Measurements from ENCODE around the gene LSM12. TPM values are rescaled to one million over a fixed set of nuclear protein-coding genes. Genes with fewer than 3 reads are reported as not detected.
A peak's percentile ranks its signal among the peaks of the same experiment; 100 is the strongest.

Gene LSM12
- polyA plus RNA-seq, 3 donors: 24.7 to 65.8 (median 64.4) TPM

DNA sequence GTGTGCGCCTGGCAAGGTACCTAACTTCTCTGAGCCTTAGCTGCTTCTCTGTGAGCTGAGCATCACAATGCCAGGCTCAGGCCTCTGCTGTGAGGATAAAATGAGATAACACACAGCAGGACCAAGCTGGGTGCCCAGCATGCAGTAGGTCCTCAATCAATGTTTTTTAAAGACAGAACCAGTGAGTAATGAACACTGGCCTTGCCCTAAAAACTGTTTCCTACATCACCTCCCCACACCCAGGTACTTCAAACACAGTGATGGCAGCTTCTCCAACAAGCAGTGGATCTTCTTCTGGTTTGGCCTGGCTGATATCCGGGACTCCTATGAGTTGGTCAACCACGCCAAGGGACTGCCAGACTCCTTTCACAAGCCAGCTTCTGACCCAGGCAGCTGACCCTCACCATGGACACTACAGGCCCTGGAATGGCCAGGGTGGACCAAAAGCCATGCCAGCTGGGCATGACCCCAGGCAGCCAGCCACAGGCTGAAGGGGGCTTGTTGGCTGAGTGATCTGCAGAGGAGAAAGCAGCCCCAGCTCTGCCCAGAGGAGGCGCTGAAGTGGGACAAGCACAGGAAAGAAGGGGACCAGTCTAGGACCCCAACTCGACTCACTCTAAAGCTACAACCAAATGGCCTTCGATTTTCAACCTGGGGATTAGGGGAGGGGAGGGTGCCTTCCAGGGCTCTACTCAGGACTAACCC lies 58.1 kb downstream of the LSM12 start:
- 90% methylated on average over 3 of the region's 6 CpGs for WGBS (ENCODE audit: insufficient coverage)
- peaks cover 0 to 17% (median 5%) of the 10 kb centered on the region in 7 donors for H3K9me3 Mint-ChIP-seq
- Histone ChIP-seq H3K9me3 (replicated peaks in 1 of 2; ENCODE audit: control insufficient read depth in 1 of 2, insufficient read depth in 1 of 2, low read length in 2 of 2) (peaks cover 0 to 7% of the 10 kb centered on the region in 2 donors), H4K20me1 (ENCODE audit: insufficient read depth, low read length) (peaks cover 12% of the 10 kb centered on the region), H3K27me3 (ENCODE audit: control insufficient read depth in 2 of 2, insufficient read depth in 2 of 2, low read length in 2 of 2) (peaks cover 20 to 29% of the 10 kb centered on the region in 2 donors), H2AFZ (ENCODE audit: insufficient read depth, low read depth, low read length, poor library complexity, severe bottlenecking) (peak overlapping the region; percentile 90), H3K4me3 (replicated peaks in 1 of 3; ENCODE audit: low read depth in 2 of 3, low read length in 3 of 3) (peak overlapping the region in 1 of 3 experiments; percentile 80), H3K36me3 (replicated peaks in 1 of 2; ENCODE audit: control insufficient read depth in 1 of 2, insufficient read depth in 2 of 2, low read length in 2 of 2) (peaks cover 12 to 32% of the 10 kb centered on the region in 2 donors), H3K4me1 (ENCODE audit: control insufficient read depth in 1 of 2, insufficient read depth in 2 of 2, low read length in 2 of 2) (peaks cover 41 to 47% of the 10 kb centered on the region in 2 donors), H3K4me2 (replicated peaks; ENCODE audit: extremely low read depth, low read length, poor library complexity, severe bottlenecking) (peak overlapping the region; percentile 96), H3K27ac (ENCODE audit: low read depth in 1 of 2, low read length in 2 of 2) (peak overlapping the region; percentile 51 to 76), H3K9ac (ENCODE audit: insufficient read depth, low read length, poor library complexity, severe bottlenecking) (peak overlapping the region; percentile 68), H3K79me2 (ENCODE audit: insufficient read depth, low read length) (peaks cover under 1% of the 10 kb centered on the region)
- H3K36me3 Mint-ChIP-seq: peaks cover 26 to 33% of the 10 kb centered on the region in 2 donors
- H3K27me3 Mint-ChIP-seq (ENCODE audit: low read depth in 3 of 3): peaks cover 28 to 37% (median 33%) of the 10 kb centered on the region in 3 donors
- peak overlapping the region; percentile 86 to 94 for H3K4me3 Mint-ChIP-seq
- peak overlapping the region in 6 of 7 donors; percentile 79 to 92 (median 84) for H3K27ac Mint-ChIP-seq
- TF ChIP-seq, protein P1, sequence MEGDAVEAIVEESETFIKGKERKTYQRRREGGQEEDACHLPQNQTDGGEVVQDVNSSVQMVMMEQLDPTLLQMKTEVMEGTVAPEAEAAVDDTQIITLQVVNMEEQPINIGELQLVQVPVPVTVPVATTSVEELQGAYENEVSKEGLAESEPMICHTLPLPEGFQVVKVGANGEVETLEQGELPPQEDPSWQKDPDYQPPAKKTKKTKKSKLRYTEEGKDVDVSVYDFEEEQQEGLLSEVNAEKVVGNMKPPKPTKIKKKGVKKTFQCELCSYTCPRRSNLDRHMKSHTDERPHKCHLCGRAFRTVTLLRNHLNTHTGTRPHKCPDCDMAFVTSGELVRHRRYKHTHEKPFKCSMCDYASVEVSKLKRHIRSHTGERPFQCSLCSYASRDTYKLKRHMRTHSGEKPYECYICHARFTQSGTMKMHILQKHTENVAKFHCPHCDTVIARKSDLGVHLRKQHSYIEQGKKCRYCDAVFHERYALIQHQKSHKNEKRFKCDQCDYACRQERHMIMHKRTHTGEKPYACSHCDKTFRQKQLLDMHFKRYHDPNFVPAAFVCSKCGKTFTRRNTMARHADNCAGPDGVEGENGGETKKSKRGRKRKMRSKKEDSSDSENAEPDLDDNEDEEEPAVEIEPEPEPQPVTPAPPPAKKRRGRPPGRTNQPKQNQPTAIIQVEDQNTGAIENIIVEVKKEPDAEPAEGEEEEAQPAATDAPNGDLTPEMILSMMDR (IDR thresholded peaks at IDR 0.05): no peak
- DNase-seq: no peak
- H3K4me1 Mint-ChIP-seq: peaks cover 43% of the 10 kb centered on the region
- intact Hi-C loops (cut with micrococcal nuclease): loop anchor here in 1 of 2 donors (5.0 kb wide), 1 partner anchor 34 kb away; no protein-coding TSS in a partner anchor

DNA sequence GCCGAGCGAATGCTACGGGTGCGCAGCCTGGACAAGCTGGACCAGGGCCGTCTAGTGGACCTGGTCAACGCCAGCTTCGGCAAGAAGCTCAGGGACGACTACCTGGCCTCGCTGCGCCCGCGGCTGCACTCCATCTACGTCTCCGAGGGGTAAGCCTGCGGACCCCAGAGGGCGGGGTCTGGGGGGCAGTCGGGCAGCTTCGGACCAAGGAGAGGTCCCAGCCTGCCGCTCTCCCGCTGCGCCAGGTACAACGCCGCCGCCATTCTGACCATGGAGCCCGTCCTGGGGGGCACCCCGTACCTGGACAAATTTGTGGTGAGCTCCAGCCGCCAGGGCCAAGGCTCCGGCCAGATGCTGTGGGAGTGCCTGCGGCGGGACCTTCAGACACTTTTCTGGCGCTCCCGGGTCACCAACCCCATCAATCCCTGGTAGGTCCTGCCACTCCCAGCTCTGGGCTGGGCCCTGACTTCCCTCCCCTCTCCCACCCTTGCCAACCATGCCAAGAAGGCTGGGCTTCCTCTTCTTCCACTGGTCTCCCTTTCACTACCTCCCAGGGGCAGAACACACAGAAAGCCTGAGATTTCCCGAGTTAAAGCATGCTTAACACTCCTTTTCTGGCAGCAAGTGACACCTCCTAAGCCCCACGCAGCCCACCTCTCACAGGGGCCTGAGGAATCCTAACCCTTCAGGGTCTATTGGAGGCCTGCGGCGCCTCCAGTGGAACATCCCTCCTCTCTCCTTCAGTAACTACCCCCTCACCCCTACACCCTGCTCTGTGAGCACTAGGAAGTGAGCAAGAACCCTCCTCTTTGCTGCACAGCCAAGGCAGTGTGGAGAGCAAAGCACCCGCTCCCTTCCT lies 58.9 kb downstream of the LSM12 start:
- Mint-ChIP-seq H3K36me3 (peaks cover 26 to 33% of the 10 kb centered on the region in 2 donors), H3K27ac (peak overlapping the region; percentile 80 to 92 (median 85)), H3K27me3 (ENCODE audit: low read depth in 3 of 3) (peaks cover 34 to 43% (median 39%) of the 10 kb centered on the region in 3 donors), H3K9me3 (peaks cover 0 to 17% (median 5%) of the 10 kb centered on the region in 7 donors), H3K4me3 (peak overlapping the region; percentile 86 to 94), H3K4me1 (peaks cover 43% of the 10 kb centered on the region)
- Histone ChIP-seq H4K20me1 (ENCODE audit: insufficient read depth, low read length) (peaks cover 12% of the 10 kb centered on the region), H2AFZ (ENCODE audit: insufficient read depth, low read depth, low read length, poor library complexity, severe bottlenecking) (peak overlapping the region; percentile 90), H3K9ac (ENCODE audit: insufficient read depth, low read length, poor library complexity, severe bottlenecking) (peak overlapping the region; percentile 68), H3K79me2 (ENCODE audit: insufficient read depth, low read length) (no peaks in the 10 kb centered on the region), H3K4me1 (ENCODE audit: control insufficient read depth in 1 of 2, insufficient read depth in 2 of 2, low read length in 2 of 2) (peaks cover 41 to 47% of the 10 kb centered on the region in 2 donors), H3K4me3 (replicated peaks in 1 of 3; ENCODE audit: low read depth in 2 of 3, low read length in 3 of 3) (peak overlapping the region; percentile 67 to 87 (median 80)), H3K9me3 (replicated peaks in 1 of 2; ENCODE audit: control insufficient read depth in 1 of 2, insufficient read depth in 1 of 2, low read length in 2 of 2) (peaks cover 0 to 7% of the 10 kb centered on the region in 2 donors), H3K27me3 (ENCODE audit: control insufficient read depth in 2 of 2, insufficient read depth in 2 of 2, low read length in 2 of 2) (peaks cover 27 to 37% of the 10 kb centered on the region in 2 donors), H3K4me2 (replicated peaks; ENCODE audit: extremely low read depth, low read length, poor library complexity, severe bottlenecking) (peak overlapping the region; percentile 96), H3K36me3 (replicated peaks in 1 of 2; ENCODE audit: control insufficient read depth in 1 of 2, insufficient read depth in 2 of 2, low read length in 2 of 2) (peaks cover 12 to 32% of the 10 kb centered on the region in 2 donors), H3K27ac (ENCODE audit: low read depth in 1 of 2, low read length in 2 of 2) (peak overlapping the region; percentile 51 to 76)
- intact Hi-C loops (cut with micrococcal nuclease): loop anchor here in 1 of 2 donors (5.0 kb wide), 1 partner anchor 35 kb away; no protein-coding TSS in a partner anchor
- TF ChIP-seq, protein P1 (IDR thresholded peaks at IDR 0.05): peak; percentile 12
- DNase-seq: peak; percentile 29 to 49 (median 45)
- 10% methylated on average over 37 of the region's 37 CpGs for WGBS (ENCODE audit: insufficient coverage)
